GM18873 (cell line): Measurements from ENCODE around the gene OR2K2.
"Not testable (repeated sequence)": the region's sequence is repeated elsewhere in the genome, so short reads cannot be mapped to it uniquely, and the experiment has no call there.

Source experiments
- ATAC-seq: cut with Tn5 transposase; IDR thresholded peaks from one replicate; pipeline ENCODE4 v1.9.1; 2021; ENCODE audit warnings: mild to moderate bottlenecking, moderate library complexity, moderate number of reproducible peaks; ENCODE audit not compliant: unreplicated experiment, low FRiP score

OR2K2 gene, protein sequence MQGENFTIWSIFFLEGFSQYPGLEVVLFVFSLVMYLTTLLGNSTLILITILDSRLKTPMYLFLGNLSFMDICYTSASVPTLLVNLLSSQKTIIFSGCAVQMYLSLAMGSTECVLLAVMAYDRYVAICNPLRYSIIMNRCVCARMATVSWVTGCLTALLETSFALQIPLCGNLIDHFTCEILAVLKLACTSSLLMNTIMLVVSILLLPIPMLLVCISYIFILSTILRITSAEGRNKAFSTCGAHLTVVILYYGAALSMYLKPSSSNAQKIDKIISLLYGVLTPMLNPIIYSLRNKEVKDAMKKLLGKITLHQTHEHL

DNA sequence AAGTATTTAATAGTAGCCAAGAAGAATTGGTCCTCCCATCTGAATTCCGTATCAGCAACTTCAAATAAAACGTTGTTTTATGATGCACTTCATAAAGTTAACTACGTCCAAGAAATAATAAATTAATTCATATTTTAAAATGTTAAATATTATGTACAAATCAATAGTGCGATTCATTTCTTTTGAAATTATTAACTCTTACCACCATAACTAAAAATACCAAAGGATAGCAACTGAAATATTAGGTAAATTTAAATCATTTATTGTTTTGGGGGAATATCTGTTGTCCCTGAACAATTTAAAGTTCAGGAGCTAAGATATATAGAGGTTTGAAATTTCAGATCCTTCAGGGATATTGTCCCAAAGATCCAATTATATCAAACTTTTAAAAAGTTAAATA lies at the start of gene OR2K2:
OR2K2 (minus strand) TSS at position 101 of the 400 bp plus-strand sequence. CDS start 1,791 bp downstream, outside the sequence.
- no peak for ATAC-seq

GRCh38 chr9:111375817-111376564 lies 46.0 kb upstream of the OR2K2 start:
- ATAC-seq, result no peak

GRCh38 chr9:111375062-111375461 lies 45.0 kb upstream of the OR2K2 start:
- no peak for ATAC-seq

- ATAC-seq, result no peak
These were observed 42.3 kb upstream of the OR2K2 start for GRCh38 chr9:111372297-111372696.

DNA sequence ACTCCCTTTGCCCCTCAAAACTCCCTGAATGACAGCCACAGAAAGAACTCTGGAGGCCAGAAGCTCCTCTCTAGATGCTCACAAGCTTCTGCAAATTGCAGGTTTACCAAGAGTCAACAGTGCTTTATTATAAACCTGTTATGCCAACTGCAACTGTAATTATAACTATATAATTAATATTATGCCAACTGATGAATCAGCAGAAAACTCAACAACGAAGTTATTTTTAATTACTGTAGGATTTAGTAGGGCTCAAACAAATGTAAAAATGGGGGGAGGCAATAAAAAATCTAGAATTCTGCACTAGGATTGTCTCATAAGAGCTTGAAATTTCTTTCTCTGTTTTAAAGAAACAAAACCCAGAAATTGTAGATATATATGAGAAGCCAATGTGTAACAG lies 37.0 kb upstream of the OR2K2 start:
- ATAC-seq, result no peak

GRCh38 chr9:111362526-111362925 lies 32.5 kb upstream of the OR2K2 start:
- no peak for ATAC-seq

- ATAC-seq, result no peak
These were observed 30.9 kb upstream of the OR2K2 start for GRCh38 chr9:111360881-111361280.

GRCh38 chr9:111356481-111357244 lies 26.6 kb upstream of the OR2K2 start:
- ATAC-seq, result no peak

- no peak for ATAC-seq
These were observed 22.5 kb upstream of the OR2K2 start for GRCh38 chr9:111352545-111352944.

DNA sequence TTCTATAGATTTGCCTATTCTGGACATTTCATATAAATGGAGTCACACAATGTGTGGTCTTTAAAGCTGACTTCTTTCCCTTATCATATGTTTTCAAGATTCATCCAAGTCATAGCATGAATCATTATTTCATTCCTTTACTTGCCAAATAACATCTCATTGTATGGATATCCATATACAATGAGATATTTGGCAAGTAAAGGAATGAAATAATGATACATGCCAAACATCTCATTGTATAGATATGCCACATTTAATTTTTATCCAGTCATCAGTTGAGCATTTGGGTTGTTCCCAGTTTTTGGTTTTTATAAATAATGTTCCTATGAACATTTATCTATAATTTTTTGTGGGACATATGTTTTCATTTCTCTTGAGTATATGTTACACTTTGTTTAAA lies 20.5 kb upstream of the OR2K2 start:
- no peak for ATAC-seq

DNA sequence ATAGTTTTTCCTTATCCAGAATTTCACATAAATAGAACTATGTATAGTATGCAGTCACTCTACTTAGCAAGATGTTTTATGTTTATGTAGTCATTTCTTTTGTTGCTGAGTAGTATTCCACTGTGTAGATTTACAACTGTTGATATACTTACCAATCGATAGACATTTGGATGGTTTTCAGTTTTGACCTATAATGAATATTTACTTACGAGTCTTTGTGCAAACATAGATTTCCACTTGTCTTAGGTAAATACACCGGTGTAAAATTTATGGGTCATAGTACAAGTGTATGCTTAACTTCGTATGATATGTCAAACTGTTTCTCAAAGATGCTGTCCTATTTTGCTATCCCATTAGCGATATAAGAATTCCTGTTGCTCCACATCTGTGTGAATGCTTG lies 19.7 kb upstream of the OR2K2 start:
- no peak for ATAC-seq

DNA sequence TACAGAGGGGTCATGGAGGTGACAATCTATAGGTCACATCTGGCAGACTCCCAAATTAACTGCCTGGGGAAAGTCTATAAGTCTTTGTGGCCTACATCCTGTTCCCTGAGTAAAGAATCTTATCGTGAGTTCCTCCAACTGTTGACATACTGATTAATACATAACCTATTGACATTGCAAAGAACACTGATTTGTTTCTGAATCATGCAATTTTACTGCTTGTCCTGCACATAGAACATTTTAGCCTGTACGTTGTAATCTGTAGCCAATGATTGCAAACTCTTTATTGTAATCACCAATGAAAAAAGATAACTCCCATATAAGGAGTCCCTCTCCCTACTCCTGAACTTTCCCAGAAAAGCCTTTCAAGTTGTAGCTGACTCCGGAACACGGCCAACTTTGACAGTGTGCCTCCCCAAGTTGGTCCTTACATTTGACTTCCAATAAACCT lies 18.8 kb upstream of the OR2K2 start:
- no peak for ATAC-seq

DNA sequence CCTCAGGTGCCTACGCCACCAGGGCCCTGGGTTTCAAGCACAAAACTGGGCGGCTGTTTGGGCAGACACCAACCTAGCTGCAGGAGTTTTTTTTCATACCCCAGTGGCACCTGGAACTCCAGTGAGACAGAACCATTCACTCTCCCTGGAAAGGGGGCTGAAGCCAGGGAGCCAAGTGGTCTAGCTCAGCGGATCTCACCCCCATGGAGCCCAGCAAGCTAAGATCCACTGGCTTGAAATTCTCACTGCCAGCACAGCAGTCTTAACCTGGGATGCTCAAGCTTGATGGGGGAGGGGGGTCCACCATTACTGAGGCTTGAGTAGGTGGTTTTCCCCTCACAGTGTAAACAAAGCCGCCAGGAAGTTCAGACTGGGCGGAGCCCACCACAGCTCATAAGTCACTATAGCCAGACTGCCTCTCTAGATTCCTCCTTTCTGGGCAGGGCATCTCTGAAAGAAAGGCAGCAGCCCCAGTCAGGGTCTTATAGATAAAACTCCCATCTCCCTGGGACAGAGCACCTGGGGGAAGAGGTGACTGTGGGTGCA lies 4.4 kb upstream of the OR2K2 start:
- not testable (repeated sequence) for ATAC-seq

- ATAC-seq, result no peak
These were observed 9.4 kb downstream of the OR2K2 start for GRCh38 chr9:111320631-111321030.

- no peak for ATAC-seq
These were observed 13.2 kb downstream of the OR2K2 start for GRCh38 chr9:111316796-111317195.

DNA sequence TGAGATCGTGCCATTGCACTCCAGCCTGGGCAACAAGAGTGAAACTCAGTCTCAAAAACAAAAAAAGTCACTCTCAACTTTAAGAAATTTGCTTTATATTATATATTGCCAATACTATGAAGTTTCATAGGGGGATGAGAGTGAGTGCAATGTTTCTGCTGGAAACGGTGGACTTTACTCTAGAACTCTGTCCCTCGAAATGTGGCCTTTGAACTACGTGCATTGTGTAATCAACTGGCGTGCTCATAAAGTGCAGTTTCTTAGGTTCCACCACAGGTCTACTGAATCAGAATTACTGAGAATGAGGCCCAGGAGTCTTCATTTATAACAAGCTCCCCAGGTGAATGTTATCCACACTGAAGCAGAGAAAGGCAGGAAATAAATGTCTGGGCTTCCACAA lies 24.1 kb downstream of the OR2K2 start:
- no peak for ATAC-seq

- not testable (repeated sequence) for ATAC-seq
These were observed 26.0 kb downstream of the OR2K2 start for GRCh38 chr9:111304000-111304399.

DNA sequence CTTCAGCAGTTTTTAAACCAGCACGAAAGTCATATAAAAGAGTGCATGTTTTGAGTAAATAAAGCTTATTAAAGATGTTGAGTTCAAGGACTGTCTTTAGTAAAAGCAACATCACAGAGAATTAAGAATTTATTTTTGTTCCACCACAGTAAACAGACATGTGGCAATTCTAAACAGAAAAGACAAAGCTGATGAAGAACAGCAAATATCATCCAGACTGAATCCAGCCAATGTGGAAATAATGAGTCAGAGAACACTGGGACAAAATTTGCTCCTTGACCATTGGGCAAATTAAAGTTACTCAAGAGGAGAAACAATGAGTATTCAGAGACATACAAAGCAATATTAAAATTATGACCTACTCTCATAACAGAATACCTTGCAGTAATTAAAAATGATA lies 28.8 kb downstream of the OR2K2 start:
- ATAC-seq, result no peak

DNA sequence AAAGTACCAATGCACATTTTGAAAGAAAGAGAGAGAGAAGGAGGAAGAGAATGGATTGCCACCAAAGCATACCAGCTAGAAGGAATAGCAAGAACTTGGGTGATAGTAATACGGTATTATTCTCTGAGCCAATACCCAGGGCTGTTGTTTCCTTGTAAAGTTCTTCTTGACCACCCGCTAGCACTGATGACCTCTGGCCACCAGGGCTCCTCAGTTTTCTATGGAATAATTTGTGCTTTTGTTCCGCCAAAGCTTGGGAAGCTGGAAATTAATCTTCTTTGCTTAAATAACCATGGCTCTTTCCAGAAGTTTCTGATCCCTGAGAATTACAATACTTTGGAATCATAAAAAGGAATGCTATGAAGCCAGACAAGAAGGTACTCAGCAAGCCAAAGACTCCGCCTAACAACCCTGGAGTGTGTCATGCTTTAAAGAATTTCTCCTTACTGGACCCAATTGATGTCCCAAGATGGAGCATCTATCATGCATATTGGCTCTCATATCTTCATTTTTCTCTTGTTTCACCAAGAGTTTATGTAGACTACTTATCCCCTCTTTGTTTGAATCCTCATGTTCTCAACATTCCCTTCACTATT lies 29.8 kb downstream of the OR2K2 start:
- ATAC-seq, result no peak

DNA sequence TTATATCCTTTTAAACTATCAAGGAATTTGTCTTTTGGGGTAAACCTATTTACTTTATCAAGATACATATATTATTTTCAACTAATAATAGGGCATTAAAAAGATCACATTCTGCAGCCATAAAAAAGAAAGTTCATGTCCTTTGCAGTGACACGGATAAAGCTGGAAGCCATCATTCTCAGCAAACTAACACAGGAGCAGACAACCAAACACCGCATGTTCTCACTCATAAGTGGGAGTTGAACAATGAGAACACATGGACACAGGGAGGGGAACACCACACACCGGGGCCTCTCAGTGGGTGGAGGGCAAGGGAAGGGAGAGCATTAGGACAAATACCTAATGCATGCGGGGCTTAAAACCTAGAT lies 30.4 kb downstream of the OR2K2 start:
- ATAC-seq, result not testable (repeated sequence)
